GM21825 (cell line): Measurements from ENCODE around the gene FICD.
"Not testable (repeated sequence)": the region's sequence is repeated elsewhere in the genome, so short reads cannot be mapped to it uniquely, and the experiment has no call there.

Experiments used
- ATAC-seq: cut with Tn5 transposase; IDR thresholded peaks from one replicate; pipeline ENCODE4 v1.9.1; 2021; ENCODE audit warnings: mild to moderate bottlenecking, moderate library complexity; ENCODE audit not compliant: unreplicated experiment

Gene FICD

GRCh38 chr12:108514973-108515814 lies at the start of gene FICD:
TSS of gene FICD (plus strand) at chr12:108515277. CDS start at chr12:108516973, 1,696 bp downstream.
- peak; percentile 82 for ATAC-seq

- ATAC-seq = no peak
Observed at GRCh38 chr12:108465417-108465816, 49.7 kb upstream of the FICD start.

- no peak for ATAC-seq
Observed at GRCh38 chr12:108468196-108468968, 46.7 kb upstream of the FICD start.

- ATAC-seq = no peak
Observed at GRCh38 chr12:108473400-108474055, 41.5 kb upstream of the FICD start.

- no peak for ATAC-seq
Observed at GRCh38 chr12:108475396-108475795, 39.7 kb upstream of the FICD start.

- no peak for ATAC-seq
Observed at GRCh38 chr12:108477055-108477880, 37.8 kb upstream of the FICD start.

- no peak for ATAC-seq
Observed at GRCh38 chr12:108477881-108478259, 37.2 kb upstream of the FICD start.

GRCh38 chr12:108478611-108479206 lies 36.4 kb upstream of the FICD start:
- ATAC-seq = no peak

GRCh38 chr12:108479364-108480070 lies 35.6 kb upstream of the FICD start:
- ATAC-seq = no peak

GRCh38 chr12:108482717-108483212 lies 32.3 kb upstream of the FICD start:
- no peak for ATAC-seq

- ATAC-seq = no peak
Observed at GRCh38 chr12:108483213-108484059, 31.6 kb upstream of the FICD start.

GRCh38 chr12:108484431-108484830 lies 30.6 kb upstream of the FICD start:
- no peak for ATAC-seq

- no peak for ATAC-seq
Observed at GRCh38 chr12:108484845-108485244, 30.2 kb upstream of the FICD start.

- not testable (repeated sequence) for ATAC-seq
Observed at GRCh38 chr12:108485371-108485770, 29.7 kb upstream of the FICD start.

GRCh38 chr12:108487029-108487428 lies 28.0 kb upstream of the FICD start:
- not testable (repeated sequence) for ATAC-seq

GRCh38 chr12:108491256-108491655 lies 23.8 kb upstream of the FICD start:
- ATAC-seq = no peak

- no peak for ATAC-seq
Observed at GRCh38 chr12:108495054-108495453, 20.0 kb upstream of the FICD start.

- ATAC-seq = no peak
Observed at GRCh38 chr12:108495823-108496579, 19.1 kb upstream of the FICD start.
